HG03520 (cell line): Measurements from ENCODE around the gene PIGV.

Experiments used
- ATAC-seq: cut with Tn5 transposase; IDR thresholded peaks from one replicate; pipeline ENCODE4 v1.9.1; 2021; ENCODE audit warnings: mild to moderate bottlenecking, moderate library complexity; ENCODE audit not compliant: unreplicated experiment

Gene PIGV

DNA sequence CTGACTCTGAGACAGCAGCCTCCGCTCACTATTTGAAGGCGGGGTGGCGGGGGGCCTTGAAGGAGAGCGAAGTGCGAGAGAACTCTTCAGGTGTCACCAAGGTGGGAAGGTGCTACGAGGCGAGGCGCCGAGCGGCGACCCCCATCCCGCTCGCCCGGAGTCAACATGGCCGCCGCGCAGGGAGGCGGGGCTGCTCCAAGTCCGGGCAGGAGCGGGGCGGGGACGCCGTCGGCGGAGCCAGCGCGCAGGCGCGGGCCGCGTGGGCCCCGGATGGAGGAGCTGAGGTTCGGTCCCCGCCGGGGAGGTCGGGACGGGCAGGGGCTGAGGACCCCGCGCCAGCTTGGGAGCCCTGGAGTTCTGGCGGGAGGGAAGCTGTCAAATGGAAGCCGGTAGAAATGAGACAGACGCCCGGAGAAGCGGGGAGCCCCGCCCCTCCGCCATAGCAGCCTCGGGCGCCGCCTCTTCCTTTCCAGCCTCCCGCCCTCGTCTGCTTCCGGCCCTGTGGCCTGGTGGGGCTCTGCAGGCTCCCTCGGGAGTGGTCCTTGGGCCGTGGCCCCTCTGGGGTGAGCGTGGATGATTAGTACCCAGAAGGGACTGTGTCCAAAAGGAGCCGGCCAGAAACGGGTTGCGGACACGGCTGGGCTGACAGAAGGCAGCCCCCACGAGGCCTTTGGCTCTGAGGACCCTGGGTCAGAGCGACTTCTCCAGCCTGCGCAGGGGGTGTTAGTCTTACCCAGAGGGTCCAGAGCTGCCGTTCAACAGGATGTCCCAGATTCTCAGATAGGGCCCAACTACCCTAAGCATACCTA, at the start of gene PIGV:
Gene PIGV (plus strand): TSS at position 245 of the 809 bp plus-strand sequence. CDS start 2,866 bp downstream, outside the sequence.
- peak; percentile 52 for ATAC-seq

DNA sequence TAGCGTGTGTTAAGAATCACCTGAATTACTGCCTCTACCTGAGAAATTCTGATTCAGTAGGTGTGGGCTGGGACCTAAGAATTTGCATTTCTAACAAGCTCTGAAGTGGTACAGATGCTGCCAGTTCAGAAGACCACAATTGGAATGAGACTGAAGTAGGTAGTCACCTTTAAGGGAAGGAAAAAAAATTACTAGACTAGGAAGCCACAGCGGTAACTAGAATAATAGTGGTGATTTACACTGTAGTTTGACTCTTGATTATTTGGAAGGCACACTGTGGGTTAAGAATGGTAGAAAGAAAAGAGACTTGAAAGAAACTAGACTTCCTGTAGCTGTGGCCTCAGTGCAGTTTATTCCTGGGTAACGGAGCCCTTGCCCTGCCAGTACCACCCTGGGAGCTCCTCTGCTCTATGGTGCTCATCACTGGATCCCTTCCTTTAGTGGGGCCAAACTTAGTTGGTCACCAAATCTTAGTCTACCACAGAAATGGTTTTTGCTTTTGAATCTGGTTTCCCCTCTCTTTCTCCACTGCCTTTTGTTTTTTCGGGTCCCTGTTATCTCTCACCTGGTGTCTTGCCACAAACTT, 48.3 kb upstream of the PIGV start:
- no peak for ATAC-seq

- no peak for ATAC-seq
Measured at GRCh38 chr1:26740023-26740634, 47.6 kb upstream of the PIGV start.

DNA sequence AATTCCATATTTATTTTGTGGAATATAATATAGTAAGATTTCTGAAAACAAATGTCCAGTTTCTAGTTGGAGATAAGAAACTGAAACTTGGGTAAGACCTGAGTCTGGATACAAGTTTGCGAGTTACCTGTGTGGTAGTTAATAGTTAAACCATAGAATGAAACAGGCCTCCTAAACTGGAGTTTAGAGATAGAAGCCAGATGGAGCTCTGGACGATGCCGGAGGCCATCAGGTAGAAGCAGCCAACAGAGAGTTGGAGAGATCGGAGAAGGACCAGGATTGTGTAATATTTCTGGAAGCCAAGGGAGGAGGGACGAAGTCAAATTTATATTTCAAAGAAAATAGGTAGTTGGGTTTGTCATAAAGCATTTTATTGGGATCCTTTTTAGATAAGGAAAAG, 46.8 kb upstream of the PIGV start:
- ATAC-seq, result no peak

- no peak for ATAC-seq
Measured at GRCh38 chr1:26743426-26744059, 44.2 kb upstream of the PIGV start.

- ATAC-seq, result peak; percentile 96
Measured at GRCh38 chr1:26744075-26744959, 43.4 kb upstream of the PIGV start.

DNA sequence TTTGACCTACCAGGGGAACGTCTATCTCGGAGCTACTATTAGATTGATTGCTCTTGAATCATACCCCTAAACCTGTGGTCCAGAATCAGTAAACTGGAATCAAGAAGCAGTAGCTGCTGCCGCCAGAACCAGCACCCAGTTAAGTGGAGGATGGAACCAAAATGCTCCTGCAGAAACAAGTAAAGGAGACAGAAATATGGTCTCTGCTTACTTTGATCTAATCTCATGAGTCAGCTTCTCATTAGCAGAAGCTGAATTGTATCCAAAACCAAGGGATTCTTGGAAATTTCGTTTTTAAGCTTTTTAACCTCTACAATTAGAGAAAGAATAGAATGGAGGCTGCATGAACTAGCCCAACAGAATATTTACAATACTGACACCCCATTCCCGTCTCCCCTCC, 42.6 kb upstream of the PIGV start:
- ATAC-seq, result no peak

DNA sequence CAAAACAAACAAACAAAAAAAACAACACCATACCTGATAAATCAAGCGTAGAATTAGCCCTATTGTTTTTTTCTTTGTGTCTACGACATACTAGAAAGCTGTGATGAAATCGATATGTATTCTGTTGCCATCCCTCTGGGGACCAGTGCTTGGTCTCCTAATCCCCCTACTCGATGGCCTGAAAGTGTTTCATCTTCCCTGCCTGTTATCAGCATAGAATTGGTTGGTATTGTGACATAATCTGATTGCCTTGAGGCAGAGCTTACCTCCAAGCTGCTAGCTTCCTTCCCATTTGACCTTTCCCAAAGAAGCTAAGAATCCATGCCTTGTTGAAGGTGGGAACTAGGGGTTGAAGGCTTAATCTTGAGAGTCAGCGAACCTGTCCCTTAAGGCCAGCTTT, 40.7 kb upstream of the PIGV start:
- no peak for ATAC-seq

- ATAC-seq, result no peak
Measured at GRCh38 chr1:26748351-26748750, 39.4 kb upstream of the PIGV start.

DNA sequence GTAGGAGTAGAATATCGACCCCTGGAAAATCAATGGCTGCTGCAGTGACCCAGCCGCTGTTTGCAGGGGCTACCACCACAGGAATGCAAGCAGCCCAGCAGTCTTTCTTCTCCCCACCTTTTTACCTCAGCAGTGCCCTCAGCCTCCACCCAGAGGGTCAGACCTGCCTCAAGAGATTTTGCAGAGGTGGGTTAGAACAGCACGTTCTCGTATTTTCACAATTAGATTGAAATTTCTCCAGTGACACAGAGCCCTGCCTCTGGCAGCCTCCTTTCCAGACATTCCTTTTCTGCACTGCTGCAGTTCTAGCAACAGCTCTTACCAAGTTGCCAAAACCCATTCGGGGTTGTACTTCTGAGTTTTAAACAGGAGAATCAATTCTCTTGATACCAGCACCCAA, 38.3 kb upstream of the PIGV start:
- no peak for ATAC-seq

DNA sequence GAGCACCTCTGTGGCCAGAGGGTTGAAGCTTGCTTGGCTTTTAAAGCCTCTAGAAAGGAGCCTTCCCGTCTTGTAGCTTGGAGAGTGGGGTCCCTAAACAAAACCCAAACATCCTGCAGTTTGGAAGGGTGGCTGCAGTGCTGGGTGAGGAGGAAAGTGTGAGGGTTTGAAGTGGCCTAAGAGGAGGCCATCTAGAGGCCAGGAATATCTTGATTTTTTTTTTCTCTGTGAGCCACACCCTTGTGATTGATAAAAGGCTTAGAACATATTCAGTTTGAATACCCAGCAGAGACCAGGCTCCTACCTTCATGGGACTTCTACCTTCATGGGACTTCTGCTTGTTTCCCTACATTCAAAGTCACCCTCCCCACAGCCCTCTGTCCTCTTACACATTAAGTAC, 37.3 kb upstream of the PIGV start:
- ATAC-seq, result no peak

DNA sequence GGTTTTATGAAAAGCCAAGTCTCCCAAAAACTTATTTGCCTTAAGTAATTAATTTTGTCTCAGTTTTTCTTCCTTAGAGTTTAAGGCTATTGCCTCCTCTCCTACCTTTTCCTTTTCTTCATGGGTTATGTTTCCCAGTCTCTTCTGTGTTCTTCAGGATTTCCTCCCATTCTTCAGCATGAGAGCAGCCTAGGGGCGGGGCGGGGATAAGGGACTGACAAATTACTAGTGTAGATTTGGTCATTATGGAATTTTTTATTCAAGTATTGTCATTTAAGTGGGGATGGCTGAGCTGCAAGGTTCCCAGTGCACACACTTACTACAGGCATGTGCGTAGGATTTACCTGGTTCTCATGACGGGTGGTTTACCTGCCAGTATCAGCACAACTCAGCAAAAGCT, 35.2 kb upstream of the PIGV start:
- no peak for ATAC-seq

DNA sequence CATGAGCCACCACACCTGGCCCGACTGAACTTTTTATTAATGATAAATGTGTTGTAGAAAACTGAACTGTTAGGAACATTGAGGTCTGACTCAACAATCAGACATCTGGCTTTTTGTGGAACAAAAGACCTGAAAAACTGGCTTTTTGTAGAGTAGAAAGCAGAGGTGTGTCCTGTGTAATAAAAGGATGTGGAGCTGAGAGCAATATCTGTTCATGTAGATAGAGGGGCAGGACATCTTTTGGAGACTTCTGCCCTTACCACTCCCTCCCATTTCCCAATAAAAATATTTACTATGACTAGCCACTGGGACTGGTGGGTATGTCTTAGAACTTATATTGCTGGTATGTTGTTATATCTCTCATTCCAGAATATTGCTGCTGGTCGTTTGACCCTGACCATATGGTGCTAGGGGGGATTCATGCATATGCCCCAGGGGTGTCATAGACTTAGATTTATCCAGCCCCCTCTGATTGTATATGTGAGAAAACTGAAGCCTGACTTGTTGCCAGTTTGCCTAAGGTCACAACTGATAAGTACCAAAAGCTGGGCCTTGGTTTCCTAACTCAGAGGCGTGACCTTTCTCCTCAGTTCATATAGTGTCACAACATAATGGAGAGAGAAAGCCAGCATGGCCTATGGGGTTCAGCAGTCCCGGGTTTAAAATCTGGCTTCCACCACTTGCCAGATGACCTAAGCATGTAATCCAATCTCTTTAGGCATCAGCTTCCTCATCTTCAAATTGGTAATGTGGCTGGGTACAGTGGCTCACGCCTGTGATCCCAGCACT, 33.5 kb upstream of the PIGV start:
- ATAC-seq, result no peak

- no peak for ATAC-seq
Measured at GRCh38 chr1:26758358-26758757, 29.4 kb upstream of the PIGV start.

- no peak for ATAC-seq
Measured at GRCh38 chr1:26759531-26759930, 28.2 kb upstream of the PIGV start.

DNA sequence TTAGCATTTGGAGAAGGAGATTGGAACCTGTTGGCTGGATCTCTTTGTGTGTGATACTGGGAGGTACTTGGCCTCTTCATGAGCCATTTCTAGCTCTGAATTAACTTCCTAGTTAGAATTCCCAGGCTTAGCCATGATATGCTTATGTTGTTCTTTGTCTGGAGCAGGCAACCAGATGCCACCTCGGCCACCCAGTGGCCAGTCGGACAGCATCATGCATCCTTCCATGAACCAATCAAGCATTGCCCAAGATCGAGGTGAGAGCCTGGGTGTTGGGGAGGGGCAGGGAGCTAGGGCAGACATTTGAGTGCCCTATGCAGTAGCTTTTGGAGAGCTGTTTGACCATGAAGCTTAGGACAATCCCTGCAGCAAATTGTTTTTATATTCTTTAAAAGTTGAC, 26.5 kb upstream of the PIGV start:
- ATAC-seq, result no peak

DNA sequence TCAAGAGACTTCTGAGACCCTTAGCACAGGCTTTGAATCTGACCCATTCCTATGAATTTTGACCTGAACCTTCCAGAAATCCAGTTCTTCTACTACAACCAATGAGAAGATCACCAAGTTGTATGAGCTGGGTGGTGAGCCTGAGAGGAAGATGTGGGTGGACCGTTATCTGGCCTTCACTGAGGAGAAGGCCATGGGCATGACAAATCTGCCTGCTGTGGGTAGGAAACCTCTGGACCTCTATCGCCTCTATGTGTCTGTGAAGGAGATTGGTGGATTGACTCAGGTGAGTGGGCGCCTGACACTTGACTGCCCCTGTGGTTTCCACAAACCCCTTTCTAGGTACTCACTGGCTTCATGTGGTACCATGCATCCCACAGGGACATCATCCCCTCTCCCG, 20.0 kb upstream of the PIGV start:
- ATAC-seq, result no peak

- no peak for ATAC-seq
Measured at GRCh38 chr1:26768755-26769154, 19.0 kb upstream of the PIGV start.

- ATAC-seq, result no peak
Measured at GRCh38 chr1:26771285-26771642, 16.5 kb upstream of the PIGV start.
